ENCODE data around the gene LACTBL1.

Gene LACTBL1

GRCh38 chr1:22920734-22921451, 51.8 kb downstream of the LACTBL1 start:
- no peak for TF ChIP-seq TAF1 (IDR thresholded peaks at IDR 0.05; ENCODE audit: low read depth)
- TF ChIP-seq MAX (IDR thresholded peaks at IDR 0.05): no peak
- no peak for TF ChIP-seq ZBTB7A (IDR thresholded peaks at IDR 0.05; ENCODE audit: low read depth)
- no peak for TF ChIP-seq FOXM1 (IDR thresholded peaks at IDR 0.05; ENCODE audit: borderline replicate concordance, low read depth)
- TF ChIP-seq YY1 (IDR thresholded peaks at IDR 0.05; ENCODE audit: low read depth): no peak

- TF ChIP-seq CREB1 (IDR thresholded peaks at IDR 0.05; ENCODE audit: low read depth) (no peak), USF1 (IDR thresholded peaks at IDR 0.05) (no peak), TAF1 (IDR thresholded peaks at IDR 0.05; ENCODE audit: low read depth) (no peak), FOXM1 (IDR thresholded peaks at IDR 0.05; ENCODE audit: borderline replicate concordance, low read depth) (no peak), EP300 (IDR thresholded peaks at IDR 0.05; ENCODE audit: borderline replicate concordance) (no peak), CEBPB (IDR thresholded peaks at IDR 0.05) (no peak), RAD21 (IDR thresholded peaks at IDR 0.05; ENCODE audit: low read depth) (no peak), NFIC (IDR thresholded peaks at IDR 0.05) (no peak), TCF12 (IDR thresholded peaks at IDR 0.05; ENCODE audit: low read depth) (no peak), EGR1 (IDR thresholded peaks at IDR 0.05) (no peak), MAX (IDR thresholded peaks at IDR 0.05) (no peak), TEAD4 (IDR thresholded peaks at IDR 0.05) (no peak), ZBTB7A (IDR thresholded peaks at IDR 0.05; ENCODE audit: low read depth) (no peak), YY1 (IDR thresholded peaks at IDR 0.05; ENCODE audit: low read depth) (no peak), REST (IDR thresholded peaks at IDR 0.05; ENCODE audit: low read depth) (no peak)
These were observed 52.5 kb downstream of the LACTBL1 start for GRCh38 chr1:22920026-22920733.

GRCh38 chr1:22919341-22920025, 53.2 kb downstream of the LACTBL1 start:
- TF ChIP-seq FOXM1 (IDR thresholded peaks at IDR 0.05; ENCODE audit: borderline replicate concordance, low read depth) (no peak), RAD21 (IDR thresholded peaks at IDR 0.05; ENCODE audit: low read depth) (no peak), USF1 (IDR thresholded peaks at IDR 0.05) (no peak), REST (IDR thresholded peaks at IDR 0.05; ENCODE audit: low read depth) (no peak), CEBPB (IDR thresholded peaks at IDR 0.05) (0 out of 2 replicates have a peak, but pooled peaks have one; percentile 34)

- no peak for TF ChIP-seq TEAD4 (IDR thresholded peaks at IDR 0.05)
- TF ChIP-seq EP300 (IDR thresholded peaks at IDR 0.05; ENCODE audit: borderline replicate concordance): no peak
These were observed 54.0 kb downstream of the LACTBL1 start for GRCh38 chr1:22918644-22919043.

GRCh38 chr1:22917989-22918388, 54.7 kb downstream of the LACTBL1 start:
- TF ChIP-seq EP300 (IDR thresholded peaks at IDR 0.05; ENCODE audit: borderline replicate concordance): no peak
- no peak for TF ChIP-seq YY1 (IDR thresholded peaks at IDR 0.05; ENCODE audit: low read depth)
- no peak for TF ChIP-seq RAD21 (IDR thresholded peaks at IDR 0.05; ENCODE audit: low read depth)
- TF ChIP-seq EGR1 (IDR thresholded peaks at IDR 0.05): no peak
- TF ChIP-seq REST (IDR thresholded peaks at IDR 0.05; ENCODE audit: low read depth): no peak
- no peak for TF ChIP-seq TEAD4 (IDR thresholded peaks at IDR 0.05)
- no peak for TF ChIP-seq FOXM1 (IDR thresholded peaks at IDR 0.05; ENCODE audit: borderline replicate concordance, low read depth)
- no peak for TF ChIP-seq USF1 (IDR thresholded peaks at IDR 0.05)
- no peak for TF ChIP-seq NFIC (IDR thresholded peaks at IDR 0.05)

Measured in Ishikawa (cell line).